ENCODE data around the gene ZSWIM1.
A peak's percentile ranks its signal among the peaks of the same experiment; 100 is the strongest.
"Not testable (repeated sequence)": the region's sequence is repeated elsewhere in the genome, so short reads cannot be mapped to it uniquely, and the experiment has no call there.

ZSWIM1 gene

DNA sequence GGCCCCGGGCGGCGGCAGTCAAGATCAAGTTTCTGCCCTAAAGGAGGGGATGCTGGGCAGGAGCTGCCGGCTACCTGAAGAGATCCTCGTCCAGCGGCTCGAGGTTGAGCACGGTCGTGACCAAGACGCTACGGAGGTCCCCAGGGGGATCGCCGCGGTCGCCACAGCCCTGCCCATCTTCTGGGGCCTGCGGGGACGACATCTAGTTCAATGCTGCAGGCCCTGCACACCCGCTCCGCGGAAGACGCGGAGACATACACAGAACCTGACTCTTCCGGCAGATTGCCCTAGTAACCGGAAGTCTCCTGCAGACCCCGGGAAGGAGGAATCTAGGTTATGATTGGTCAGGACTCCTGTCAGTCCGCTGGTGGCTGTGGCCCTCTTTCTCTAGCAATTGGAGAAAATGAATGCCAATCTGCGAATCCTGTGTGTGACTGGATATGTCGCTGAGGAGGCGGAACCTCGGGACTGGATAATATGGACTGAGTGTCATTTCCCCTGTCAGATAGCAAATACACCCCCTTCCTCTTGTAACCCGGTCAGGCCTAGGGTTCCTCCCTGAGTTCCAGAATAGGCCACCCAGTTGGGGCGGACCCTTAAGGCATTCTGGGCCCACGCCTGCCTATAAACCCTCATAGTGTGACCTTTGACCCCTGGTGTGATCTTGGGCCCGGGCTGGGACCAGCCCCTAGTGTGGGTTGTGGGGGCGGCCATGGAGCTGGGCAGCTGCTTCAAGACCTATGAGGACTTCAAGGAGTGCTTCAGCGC, 23.7 kb upstream of the ZSWIM1 start, which contains the start of the genes ACOT8 and ZSWIM3:
Gene ACOT8, minus strand, starts transcription at position 279 of the 768 bp plus-strand sequence. Its CDS starts 77 bp downstream, at position 202.
Gene ZSWIM3, plus strand, starts transcription at position 501 of the 768 bp plus-strand sequence. Its CDS starts 212 bp downstream, at position 713.
- peak; percentile 93 for DNase-seq (ENCODE audit: low spot score)

DNA sequence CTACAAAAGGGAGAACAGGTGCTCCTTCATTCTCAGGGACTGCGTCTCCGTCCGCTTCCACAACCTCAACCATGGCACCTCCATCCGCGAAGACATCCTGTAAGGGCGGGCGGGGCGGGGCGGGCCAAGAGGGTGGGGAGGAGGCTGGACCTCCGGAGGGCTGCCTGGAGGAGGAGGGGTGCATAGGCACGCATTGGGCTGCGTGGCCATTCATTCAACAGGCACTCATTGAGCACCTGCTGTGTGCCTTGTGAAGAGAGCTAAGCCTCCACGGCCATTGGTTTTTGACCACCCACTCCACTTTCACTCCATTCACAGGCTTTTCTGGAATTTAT, 23.2 kb upstream of the ZSWIM1 start:
- no peak for DNase-seq (ENCODE audit: low spot score)

DNA sequence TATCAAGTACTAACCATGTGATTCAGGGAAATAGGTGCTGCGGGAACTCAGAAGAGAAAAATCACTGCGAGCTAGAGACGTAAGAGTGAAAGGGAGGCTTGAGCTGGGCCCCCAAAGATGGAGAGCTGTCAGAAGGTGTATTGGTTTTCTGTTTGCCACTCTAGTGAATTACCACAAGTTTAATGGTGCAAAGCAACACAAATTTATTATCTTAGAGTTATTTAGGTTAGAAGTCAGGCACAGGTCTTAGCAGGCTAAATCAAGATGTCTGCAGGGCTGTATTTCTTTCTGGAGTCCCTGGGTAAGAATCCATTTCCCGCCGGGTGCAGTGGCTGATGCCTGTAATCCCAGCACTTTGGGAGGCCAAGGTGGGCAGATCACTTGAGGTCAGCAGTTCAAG, 21.1 kb upstream of the ZSWIM1 start:
- no peak for DNase-seq (ENCODE audit: low spot score)

DNA sequence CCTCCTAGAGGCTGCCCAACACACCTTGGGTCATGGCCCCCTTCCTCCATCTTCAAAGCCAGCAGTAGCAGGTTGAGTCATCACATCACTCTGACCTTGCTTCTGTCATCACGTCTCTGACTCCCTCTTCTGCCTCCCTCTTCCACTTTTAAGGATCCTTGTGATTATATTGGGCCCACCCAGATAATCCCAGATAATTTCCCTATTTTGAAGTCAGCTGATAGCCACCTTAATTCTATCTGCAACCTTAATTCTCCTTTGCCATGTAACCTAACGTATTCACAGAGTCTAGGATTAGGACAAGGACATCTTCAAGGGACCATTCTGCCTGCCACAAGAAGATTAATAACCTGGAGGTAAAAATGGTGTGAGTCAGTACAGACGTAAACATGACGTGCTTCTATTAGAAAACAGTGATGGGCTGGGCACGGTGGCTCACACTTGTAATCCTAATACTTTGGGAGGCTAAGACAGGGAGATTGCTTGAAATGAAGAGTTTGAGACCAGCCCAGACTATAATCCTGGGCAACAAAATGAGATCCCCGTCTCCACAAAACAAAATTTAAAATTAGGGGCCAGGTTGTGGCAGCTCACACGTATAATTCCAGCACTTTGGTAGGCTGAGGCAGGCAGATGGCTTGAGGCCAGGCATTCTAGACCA, 20.3 kb upstream of the ZSWIM1 start:
- no peak for DNase-seq (ENCODE audit: low spot score)

DNA sequence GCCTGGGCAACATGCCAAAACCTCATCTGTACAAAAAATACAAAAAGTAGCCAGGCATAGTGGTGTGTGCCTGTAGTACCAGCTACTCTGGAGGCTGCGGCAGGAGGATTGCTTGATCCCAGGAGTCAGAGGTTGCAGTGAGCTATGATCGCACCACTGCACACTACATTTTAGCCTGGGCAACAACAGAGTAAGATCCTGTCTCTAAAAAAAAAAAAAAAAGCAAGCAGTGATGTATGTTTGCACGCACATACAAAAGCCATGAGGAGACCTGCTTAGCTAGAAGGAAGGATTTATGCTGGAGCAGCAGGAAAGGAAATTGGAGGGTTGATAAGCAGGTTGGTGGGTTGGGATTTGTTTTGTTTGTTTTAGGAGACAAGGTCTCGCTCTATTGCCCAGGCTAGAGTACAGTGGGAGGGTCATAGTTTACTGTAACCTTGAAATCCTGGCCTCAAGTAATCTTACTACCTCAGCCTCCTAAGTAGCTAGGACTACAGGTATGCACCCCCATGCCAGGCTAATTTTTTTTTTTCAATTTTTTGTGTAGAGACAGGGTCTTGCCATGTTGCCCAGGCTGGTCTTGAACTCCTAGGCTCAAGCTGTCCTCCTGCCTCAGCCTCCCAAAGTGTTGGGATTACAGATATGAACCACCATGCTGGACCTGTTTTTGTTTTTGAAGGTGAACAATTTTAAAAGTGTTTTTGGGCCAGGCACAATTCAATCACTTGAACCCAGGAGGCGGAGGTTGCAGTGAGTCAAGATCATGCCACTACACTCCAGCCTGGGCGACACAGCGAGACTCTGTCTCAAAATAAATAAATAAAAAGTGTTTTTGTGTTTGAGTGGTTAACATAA, 19.6 kb upstream of the ZSWIM1 start:
- DNase-seq (ENCODE audit: low spot score), result no peak

DNA sequence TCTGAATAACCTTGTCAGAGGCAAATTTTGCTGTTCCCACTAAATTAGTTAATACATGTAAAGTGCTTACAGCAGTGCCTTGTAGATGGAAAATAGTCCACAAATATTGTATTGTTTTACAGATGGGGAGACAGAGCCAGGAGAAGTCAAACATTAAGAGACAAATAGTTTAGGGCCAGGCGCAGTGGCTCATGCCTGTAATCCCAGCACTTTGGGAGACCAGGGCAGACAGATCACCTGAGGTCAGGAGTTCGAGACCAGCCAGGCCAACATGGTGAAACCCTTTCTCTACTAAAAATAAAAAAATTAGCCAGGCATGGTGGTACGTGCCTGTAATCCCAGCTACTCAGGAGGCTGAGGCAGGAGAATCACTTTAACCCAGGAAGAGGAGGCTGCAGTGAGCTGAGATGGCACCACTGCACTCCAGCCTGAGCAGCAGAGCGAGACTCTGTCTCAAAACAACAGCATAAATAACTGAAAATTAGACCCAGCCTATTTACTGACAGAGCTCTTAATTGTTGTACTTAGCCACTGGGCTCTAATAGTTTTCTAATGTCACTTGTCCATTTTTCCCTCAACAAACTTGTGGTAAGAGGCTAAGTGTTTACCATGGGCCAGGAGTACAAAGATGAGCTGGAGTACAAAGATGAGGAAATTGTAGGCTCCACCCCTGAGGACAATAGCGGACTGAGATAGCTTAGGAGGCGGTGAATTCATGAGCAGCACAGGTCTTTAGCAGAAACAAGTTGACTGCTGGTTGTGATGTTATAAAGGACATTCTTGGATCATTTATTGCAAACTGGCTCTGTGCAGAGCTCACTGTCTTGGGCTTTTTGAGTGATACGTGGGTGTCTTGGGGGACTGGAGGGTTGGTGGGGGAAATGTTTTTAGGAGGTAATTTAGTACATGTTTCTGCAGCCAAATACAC, 17.2 kb upstream of the ZSWIM1 start:
- no peak for DNase-seq (ENCODE audit: low spot score)

DNA sequence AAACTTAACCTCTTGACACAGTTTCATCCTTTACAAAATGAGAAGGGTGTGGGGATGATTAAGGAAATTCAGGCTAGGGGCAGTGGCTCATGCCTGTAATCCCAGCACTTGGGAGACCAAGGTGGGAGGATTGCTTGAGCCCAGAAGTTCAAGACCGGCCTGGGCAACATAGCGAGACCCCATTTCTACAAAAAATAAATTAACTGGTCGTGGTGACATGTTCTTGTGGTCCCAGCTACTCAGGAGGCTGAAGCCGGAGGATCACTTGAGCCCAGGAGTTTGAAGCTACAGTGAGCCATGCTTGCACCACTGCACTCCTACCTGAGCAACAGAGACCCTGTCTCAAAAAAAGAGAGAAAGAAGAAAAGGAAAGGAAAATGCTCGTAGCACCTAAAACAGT, 14.6 kb upstream of the ZSWIM1 start:
- no peak for DNase-seq (ENCODE audit: low spot score)

DNA sequence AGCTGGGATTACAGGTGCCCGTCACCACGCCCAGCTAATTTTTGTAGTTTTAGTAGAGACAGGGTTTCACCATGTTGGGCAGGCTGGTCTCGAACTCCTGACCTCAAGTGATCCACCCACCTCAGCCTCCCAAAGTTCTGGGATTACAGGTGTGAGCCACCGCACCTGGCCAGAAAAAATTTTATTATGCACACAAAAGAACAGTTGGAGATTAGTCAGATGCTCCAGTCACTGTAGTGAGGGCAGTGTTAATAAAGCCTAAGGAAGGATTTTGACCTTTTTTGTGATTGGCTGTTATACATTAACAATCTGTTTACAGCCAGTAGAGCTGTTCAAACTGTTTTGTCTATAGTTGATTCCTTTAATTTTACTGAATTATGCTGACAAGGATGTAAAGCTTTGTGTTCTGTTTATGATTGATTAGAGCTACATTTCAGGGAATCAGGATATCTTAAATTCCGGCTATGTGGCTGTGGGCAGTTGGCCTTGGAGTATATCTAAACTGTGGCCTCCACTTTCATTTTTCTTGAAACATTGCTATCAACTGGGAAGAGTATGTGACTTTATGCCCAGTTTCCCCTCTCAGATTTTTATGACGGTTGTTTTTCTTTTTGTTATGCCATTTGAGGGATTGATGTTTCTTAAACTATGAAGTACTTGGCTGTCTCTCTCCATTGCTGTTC, 13.8 kb upstream of the ZSWIM1 start:
- DNase-seq (ENCODE audit: low spot score), result no peak

DNA sequence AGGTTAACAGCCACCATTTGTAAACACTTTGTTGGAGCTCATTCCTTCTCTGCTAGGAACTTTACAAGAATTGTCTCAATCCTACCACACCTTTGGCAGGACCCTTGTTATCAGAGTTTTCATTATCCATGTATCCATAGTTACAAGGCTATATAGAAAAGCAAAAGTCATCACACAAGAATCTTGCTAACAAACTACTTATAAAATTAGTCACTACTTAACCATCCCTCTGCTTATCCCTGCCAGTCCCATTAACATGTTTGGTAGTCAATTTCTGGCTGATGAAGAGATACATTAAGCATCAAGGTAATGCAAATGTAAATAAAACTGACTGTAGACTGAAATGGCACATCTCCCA, 13.2 kb upstream of the ZSWIM1 start:
- no peak for DNase-seq (ENCODE audit: low spot score)

DNA sequence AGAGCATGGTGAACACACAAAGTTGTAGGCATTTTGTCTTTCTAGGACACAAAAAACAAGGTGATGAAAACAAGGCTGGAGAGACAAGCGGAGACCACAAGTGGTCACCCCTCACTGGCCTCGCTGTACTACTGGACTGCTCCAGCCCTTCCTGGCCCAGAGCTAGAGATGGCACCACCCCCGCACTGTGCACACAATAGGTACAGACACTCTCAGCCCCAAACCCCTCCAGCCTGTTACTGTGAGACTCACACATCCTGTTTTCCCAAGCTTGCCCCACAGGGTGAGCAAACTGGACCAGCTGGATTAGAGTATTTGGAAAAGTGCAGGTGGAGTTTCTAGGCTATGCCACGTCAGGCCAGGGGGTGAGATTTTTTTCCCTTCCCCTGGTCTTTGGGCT, 8.4 kb upstream of the ZSWIM1 start:
- DNase-seq (ENCODE audit: low spot score), result no peak

DNA sequence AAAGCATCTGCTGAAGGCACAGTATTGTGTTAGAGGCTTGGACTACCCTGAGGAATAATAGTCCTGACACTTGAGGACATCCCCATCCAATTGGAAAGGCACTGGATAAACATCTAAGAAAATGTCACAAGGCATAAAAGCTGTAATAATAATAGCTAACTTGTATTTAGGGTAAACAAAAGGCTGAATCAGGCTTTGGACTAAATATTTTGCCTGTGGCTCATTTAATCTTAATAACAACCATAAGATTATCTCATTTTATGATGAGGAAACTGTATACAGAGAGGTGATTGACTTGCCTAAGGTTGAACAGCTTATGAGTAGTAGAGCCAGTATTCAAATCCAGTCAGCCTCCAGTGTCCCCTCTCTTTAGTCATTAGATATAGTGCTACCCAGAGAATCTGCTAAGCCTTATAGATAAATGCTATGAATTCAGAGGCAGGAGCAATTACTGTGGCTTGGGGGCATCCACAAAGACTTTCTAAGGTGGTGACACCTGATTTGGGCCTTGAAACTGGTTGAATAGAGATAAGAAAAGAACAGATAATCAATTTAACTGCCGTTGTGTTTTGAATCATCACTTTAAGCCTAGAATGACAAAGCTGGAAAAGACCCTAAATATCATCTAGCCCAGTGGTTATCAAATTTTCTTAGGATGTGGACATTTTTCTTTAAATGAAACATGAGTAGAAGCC, 7.5 kb upstream of the ZSWIM1 start:
- DNase-seq (ENCODE audit: low spot score), result no peak

DNA sequence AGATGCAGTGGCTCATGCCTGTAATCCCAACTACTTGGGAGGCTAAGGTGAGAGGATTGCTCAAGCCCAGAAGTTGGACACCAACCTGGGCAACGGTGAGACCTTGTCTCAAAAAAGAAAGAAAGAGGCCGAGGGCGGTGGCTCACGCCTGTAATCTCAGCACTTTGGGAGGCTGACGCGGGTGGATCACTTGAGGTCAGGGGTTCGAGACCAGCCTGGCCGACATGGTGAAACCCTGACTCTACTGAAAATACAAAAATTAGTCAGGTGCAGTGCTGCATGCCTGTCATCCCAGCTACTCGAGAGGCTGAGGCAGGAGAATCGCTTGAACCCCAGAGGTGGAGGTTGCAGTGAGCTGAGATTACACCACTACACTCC, 6.9 kb upstream of the ZSWIM1 start:
- not testable (repeated sequence) for DNase-seq (ENCODE audit: low spot score)

DNA sequence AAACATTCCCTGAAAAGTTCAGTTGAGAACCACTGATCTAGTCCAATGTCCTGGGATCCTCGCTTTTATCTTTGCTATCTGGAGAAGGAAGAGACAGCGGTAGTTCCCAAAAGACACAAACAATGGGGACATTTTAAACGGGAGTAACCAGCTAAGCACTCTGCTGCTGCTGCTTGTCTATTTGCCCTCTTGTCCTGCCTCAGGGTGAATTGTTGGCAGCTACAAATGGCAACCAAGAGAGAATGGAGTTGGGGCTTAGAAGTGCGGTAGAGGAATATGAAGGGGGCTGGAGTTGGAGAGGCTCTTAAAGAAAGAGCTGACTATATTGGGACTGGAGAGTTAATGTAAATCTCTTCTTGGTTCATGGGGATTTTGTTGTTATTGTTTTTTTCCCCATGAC, 6.5 kb upstream of the ZSWIM1 start:
- no peak for DNase-seq (ENCODE audit: low spot score)

DNA sequence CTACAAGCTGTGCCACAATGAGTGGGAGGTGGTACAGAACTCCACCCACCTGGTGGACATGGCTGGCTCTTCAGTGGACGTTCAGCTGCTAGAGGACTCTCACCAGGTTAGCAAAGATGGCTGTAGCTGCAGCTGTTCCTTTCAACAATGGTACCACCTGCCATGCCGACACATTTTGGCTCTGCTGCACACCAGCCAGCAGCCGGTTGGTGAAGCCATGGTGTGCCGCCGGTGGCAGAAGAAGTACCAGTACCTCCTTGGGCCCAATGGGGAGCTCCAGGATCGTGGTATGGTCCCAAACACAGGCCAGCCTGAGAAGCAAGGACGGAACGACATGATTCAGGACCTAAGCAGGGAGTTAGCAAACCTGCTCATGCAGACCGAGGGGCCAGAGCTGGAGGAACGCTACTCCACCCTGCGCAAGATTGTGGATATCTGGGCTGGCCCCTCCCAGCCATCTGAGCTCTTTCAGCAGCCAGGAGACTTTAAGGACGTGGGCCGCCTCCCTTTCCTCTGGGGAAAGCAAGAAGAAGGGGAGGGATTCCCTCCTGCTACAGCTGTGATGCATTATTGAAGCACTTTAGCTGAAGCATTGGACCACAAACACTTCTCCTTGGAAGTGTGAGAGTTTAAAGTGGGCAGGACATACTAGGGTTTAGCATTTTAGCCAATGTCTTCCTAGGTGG, 2.8 kb upstream of the ZSWIM1 start:
- DNase-seq (ENCODE audit: low spot score), result no peak

DNA sequence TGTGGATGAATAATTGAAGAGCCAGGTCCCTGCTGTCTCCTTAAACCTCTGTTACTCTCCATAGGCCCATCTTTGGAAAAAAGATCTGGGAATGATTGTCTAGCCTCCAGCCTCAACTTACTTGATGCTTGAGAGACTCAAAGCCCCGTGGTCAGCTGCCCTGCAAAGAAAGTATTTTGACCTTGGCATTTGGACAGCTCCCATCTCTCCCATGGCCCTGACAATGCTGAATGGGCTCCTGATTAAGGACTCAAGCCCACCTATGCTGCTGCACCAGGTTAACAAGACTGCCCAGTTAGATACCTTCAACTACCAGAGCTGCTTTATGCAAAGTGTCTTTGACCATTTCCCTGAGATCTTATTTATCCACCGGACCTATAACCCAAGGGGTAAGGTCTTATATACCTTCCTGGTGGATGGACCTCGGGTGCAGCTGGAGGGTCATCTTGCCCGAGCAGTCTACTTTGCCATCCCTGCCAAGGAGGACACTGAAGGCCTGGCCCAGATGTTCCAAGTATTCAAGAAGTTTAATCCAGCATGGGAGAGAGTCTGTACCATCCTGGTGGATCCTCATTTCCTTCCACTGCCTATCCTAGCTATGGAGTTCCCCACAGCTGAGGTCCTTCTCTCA, 1.6 kb downstream of the ZSWIM1 start:
- no peak for DNase-seq (ENCODE audit: low spot score)

DNA sequence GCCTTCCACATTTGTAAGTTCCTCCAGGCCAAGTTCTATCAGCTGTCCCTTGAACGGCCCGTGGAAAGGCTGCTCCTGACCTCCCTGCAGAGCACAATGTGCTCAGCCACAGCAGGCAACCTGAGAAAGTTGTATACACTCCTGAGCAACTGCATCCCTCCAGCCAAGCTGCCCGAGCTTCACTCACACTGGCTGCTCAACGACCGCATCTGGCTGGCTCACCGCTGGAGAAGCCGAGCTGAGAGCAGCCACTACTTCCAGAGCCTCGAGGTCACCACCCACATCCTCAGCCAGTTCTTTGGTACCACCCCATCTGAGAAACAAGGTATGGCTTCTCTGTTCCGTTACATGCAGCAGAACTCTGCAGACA, 2.1 kb downstream of the ZSWIM1 start:
- DNase-seq (ENCODE audit: low spot score), result no peak

DNA sequence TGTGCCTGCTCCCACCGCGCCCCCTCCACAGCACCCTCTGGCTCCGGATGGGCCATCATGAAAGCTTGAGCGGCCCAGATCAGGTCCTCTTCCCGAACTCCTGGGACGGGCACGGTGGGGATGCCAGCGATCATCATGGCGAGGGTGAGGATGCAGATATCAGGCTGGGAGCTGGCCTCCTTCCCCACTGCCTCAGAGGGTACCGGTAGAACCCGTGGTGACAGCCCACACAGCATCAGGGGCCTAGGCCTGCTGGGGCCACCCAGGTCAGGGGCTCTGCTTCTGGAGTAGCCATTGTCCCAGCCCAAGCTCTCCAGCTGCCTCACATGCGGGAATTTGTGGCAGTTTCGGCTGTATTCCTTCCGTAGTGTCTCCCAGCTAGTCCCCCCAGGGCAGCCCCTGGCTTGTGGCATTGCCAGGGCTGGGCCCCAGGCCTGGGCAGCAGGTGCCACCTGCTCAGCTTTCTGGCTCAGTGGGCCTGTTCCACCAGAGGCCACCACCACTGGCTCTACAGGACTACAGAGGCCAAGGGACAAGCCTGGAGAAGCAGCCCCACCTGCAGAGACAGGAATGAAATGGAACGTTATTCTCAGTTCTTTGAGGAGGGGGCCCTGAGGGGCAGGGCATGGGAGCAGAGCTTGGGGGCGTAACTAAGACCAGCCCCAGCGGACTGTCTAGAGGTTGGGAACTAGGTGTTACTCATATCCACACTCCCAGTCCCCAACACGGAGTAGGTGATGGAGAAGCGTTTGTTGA, 5.7 kb downstream of the ZSWIM1 start:
- DNase-seq (ENCODE audit: low spot score), result no peak

DNA sequence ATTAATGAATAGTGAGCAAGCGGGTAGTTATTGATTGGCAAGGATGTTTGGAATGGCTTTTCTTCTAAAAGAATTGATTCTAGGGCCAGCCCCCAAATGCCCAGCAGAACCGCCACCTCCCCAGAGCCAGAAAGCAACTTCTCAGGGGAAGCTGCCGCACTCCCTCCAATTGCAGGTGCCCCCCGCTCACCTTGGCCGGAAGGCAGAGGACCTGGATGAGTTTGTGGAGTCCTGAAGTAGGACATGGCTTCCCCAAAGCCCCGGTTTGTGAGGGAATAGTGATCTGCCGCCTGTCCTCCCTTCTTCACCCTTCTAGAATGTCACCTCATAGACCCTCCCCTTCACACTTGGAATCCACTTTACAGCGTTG, 6.3 kb downstream of the ZSWIM1 start, which contains the start of gene SPATA25:
Gene SPATA25, minus strand, starts transcription at position 277 of the 370 bp plus-strand sequence. Its CDS starts 32 bp downstream, at position 245.
- no peak for DNase-seq (ENCODE audit: low spot score)

DNA sequence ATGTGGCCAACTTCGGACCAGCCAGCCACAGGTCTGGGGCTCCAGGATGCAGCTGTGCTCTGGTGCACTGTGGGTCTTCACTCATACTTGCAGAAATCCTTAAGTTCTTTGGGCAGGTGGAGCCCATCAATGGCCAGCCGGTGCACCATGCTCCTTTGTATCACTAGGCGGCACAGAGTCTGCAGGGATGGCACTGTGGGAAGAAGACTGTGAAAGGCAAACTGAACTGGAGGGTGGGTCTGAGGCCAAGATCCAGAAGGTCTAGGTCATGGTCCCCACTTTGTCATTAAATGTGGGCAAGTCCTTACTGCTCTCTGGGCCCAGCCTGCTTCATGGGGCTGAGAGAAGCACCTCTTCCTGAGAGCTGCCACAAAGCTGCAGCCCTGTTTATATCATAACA, 7.7 kb downstream of the ZSWIM1 start:
- no peak for DNase-seq (ENCODE audit: low spot score)

All from left forelimb (tissue), 1 donor.